Measurements from ENCODE around the gene GLI3. TPM values are rescaled to one million over a fixed set of nuclear protein-coding genes. Genes with fewer than 3 reads are reported as not detected.

Gene GLI3
- total and polyA plus RNA-seq, 2 of the 4 experiments (the other 2 are of a cell fraction) = 1.3 to 3.9 TPM

DNA sequence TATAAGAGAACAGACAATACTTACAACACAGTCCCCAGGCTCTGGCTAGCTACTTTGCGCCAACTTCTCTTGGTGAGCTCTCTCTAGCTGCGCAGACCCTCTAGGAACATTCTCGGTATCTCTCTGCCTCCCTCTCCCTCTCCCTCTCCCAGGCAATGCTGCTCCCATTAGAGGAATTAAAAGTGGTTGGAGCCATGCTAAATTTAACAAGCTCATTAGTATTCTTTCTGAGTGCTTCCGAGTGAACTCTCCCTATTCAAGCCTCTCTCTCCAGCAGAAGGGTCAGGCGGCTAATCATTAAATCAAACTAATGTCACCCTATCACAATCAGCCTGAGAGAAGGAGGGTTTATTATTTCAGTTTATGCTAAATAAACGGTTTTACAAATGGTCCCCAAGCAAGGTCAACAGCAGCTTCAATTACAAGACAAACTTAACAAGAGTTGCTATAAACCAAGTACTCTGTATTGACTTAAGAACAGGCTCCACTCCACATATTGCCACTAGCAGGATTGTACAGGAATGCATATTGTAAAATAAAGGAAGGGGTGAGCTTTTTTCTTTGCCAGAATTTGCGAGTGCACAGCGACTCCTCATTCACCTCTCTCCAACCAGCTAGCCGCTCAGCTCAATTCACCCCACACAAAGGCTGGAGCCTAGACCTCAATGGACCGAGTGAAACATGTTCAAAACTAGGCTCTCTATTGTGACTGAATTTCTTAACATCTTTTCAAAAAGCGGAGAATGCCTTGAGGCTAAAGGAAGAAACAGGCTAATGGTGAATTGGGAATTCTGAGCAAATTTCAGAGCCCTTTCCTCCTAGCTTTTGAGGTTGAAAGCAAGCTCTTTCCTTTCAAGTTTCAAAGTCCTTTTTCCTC, 84.4 kb downstream of the GLI3 start:
- H4K20me1 ChIP-seq (ENCODE audit: insufficient read depth, low read length) = 0 out of 2 replicates have a peak, but pooled peaks cover 4% of the 10 kb centered on the region
- H2AFZ ChIP-seq (replicated peaks; ENCODE audit: low read length, poor library complexity) = no peak overlapping the region
- no peak overlapping the region for H3K4me2 ChIP-seq (ENCODE audit: low read depth, low read length)
- peaks cover 18 to 23% of the 10 kb centered on the region in 2 experiments; a peak in 3 of 4 replicates for H3K79me1 ChIP-seq (ENCODE audit: low read depth in 1 of 2, low read length in 2 of 2)
- H2AK9ac ChIP-seq (replicated peaks; ENCODE audit: low read depth, low read length, poor library complexity) = no peak overlapping the region
- ATAC-seq (ENCODE audit: low read depth) (no peak; the same call in 1 of the 2 replicates), DNase-seq (no peak)
- H2AK5ac ChIP-seq (ENCODE audit: low read depth, low read length) = no peak overlapping the region
- ChIA-PET POLR2A (ENCODE audit: unreplicated experiment) (no interaction called here), CTCF (no interaction called here)
- intact Hi-C loops (cut with micrococcal nuclease) = loop anchor here (5.0 kb wide), 1 partner anchor 85 kb away; the partner anchor contains the start of gene GLI3
- no peak overlapping the region for H4K8ac ChIP-seq (ENCODE audit: low read depth in 2 of 2, low read length in 2 of 2)
- H3K9ac ChIP-seq (ENCODE audit: low read depth, low read length) = no peak overlapping the region
- no peak overlapping the region for H4K5ac ChIP-seq (ENCODE audit: low read depth, low read length)
- no peak overlapping the region for H3K18ac ChIP-seq (ENCODE audit: low read depth, low read length)
- no peak overlapping the region for H3K14ac ChIP-seq (replicated peaks; ENCODE audit: low read depth, low read length)
- no peak overlapping the region for H2BK5ac ChIP-seq (ENCODE audit: low read depth, low read length, poor library complexity, severe bottlenecking)
- H4K91ac ChIP-seq (ENCODE audit: insufficient read depth, low read depth, low read length) = no peak overlapping the region
- no peak overlapping the region for H2BK15ac ChIP-seq (ENCODE audit: low read depth, low read length)
- dilution Hi-C loops (cut with HindIII; ENCODE audit: low sequenced_read_pairs, unreplicated experiment) = no loop called here
- peaks cover 2% of the 10 kb centered on the region; the same call in 1 of the 2 replicates for H3K36me3 ChIP-seq (ENCODE audit: control insufficient read depth, insufficient read depth, low read length)
- H3K56ac ChIP-seq (ENCODE audit: extremely low read depth, insufficient read depth, low read length) = no peak overlapping the region
- no peak overlapping the region for H3K23ac ChIP-seq (ENCODE audit: low read depth, low read length)
- no peaks in the 10 kb centered on the region for H3K9me3 ChIP-seq (ENCODE audit: control insufficient read depth, insufficient read depth, low read length)
- H3K9me1 ChIP-seq (ENCODE audit: insufficient read depth, low read length) = peaks cover 3% of the 10 kb centered on the region; the same call in 1 of the 2 replicates
- 67% methylated on average over 1 of the region's 11 CpGs; no CpG with 5 or more reads in 1 of the 2 experiments for WGBS, 2 experiments (ENCODE audit: extremely low coverage in 2 of 2, insufficient read length in 1 of 2)
- no peak overlapping the region for H2BK20ac ChIP-seq (ENCODE audit: low read depth, low read length)
- H3K4me1 ChIP-seq (ENCODE audit: control insufficient read depth, insufficient read depth, low read length) = peaks cover 9% of the 10 kb centered on the region; the same call in 1 of the 2 replicates
- no peak overlapping the region for H3K27ac ChIP-seq (ENCODE audit: insufficient read depth, low read length)
- no peak overlapping the region for H3K4me3 ChIP-seq (ENCODE audit: insufficient read depth, low read depth, low read length)
- in situ Hi-C loops (cut with MboI; ENCODE audit: low sequenced_read_pairs) = no loop called here
- BruUV-seq (replicated peaks) = no TSS peak
- no peak overlapping the region for H2BK120ac ChIP-seq (ENCODE audit: low read depth, low read length)
- H3K27me3 ChIP-seq (ENCODE audit: control insufficient read depth, insufficient read depth, low read length) = no peaks in the 10 kb centered on the region
- no peak overlapping the region for H3K4ac ChIP-seq (ENCODE audit: low read depth, low read length)
- TF ChIP-seq RFX5 (IDR thresholded peaks at IDR 0.05; ENCODE audit: low read depth, low read length) = no peak
- TF ChIP-seq ELK1 (IDR thresholded peaks at IDR 0.05; ENCODE audit: borderline replicate concordance, low read depth, low read length) = no peak
- no peak for TF ChIP-seq FOS (IDR thresholded peaks at IDR 0.05; ENCODE audit: low read depth, low read length)
- TF ChIP-seq CHD1 (IDR thresholded peaks at IDR 0.05; ENCODE audit: low read depth, low read length) = no peak
- no peak for TF ChIP-seq POLR2A (IDR thresholded peaks at IDR 0.05; ENCODE audit: low read depth, low read length)
- TF ChIP-seq NFE2L2 (IDR thresholded peaks at IDR 0.05; ENCODE audit: low read depth, low read length) = no peak
- no peak for TF ChIP-seq MXI1 (IDR thresholded peaks at IDR 0.05; ENCODE audit: borderline replicate concordance, low read depth, low read length)
- no peak for TF ChIP-seq MAFK (IDR thresholded peaks at IDR 0.05; ENCODE audit: low read depth, low read length)
- no peak for TF ChIP-seq BHLHE40 (IDR thresholded peaks at IDR 0.05; ENCODE audit: low read depth, low read length)
- TF ChIP-seq RCOR1 (IDR thresholded peaks at IDR 0.05; ENCODE audit: insufficient replicate concordance, low read length) = no peak
- TF ChIP-seq RAD21 (IDR thresholded peaks at IDR 0.05; ENCODE audit: low read length) = no peak
- TF ChIP-seq CEBPB (IDR thresholded peaks at IDR 0.05; ENCODE audit: low read depth, low read length) = no peak
- TF ChIP-seq, protein P1, sequence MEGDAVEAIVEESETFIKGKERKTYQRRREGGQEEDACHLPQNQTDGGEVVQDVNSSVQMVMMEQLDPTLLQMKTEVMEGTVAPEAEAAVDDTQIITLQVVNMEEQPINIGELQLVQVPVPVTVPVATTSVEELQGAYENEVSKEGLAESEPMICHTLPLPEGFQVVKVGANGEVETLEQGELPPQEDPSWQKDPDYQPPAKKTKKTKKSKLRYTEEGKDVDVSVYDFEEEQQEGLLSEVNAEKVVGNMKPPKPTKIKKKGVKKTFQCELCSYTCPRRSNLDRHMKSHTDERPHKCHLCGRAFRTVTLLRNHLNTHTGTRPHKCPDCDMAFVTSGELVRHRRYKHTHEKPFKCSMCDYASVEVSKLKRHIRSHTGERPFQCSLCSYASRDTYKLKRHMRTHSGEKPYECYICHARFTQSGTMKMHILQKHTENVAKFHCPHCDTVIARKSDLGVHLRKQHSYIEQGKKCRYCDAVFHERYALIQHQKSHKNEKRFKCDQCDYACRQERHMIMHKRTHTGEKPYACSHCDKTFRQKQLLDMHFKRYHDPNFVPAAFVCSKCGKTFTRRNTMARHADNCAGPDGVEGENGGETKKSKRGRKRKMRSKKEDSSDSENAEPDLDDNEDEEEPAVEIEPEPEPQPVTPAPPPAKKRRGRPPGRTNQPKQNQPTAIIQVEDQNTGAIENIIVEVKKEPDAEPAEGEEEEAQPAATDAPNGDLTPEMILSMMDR (conservative IDR thresholded peaks at IDR 0.05; ENCODE audit: low read depth, low read length) = no peak
- TF ChIP-seq SMC3 (IDR thresholded peaks at IDR 0.05; ENCODE audit: low read depth, low read length) = no peak
- TF ChIP-seq, protein P2, sequence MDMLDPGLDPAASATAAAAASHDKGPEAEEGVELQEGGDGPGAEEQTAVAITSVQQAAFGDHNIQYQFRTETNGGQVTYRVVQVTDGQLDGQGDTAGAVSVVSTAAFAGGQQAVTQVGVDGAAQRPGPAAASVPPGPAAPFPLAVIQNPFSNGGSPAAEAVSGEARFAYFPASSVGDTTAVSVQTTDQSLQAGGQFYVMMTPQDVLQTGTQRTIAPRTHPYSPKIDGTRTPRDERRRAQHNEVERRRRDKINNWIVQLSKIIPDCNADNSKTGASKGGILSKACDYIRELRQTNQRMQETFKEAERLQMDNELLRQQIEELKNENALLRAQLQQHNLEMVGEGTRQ (IDR thresholded peaks at IDR 0.05; ENCODE audit: low read depth, low read length) = no peak

All from IMR-90 (cell line).